ENCODE data around the gene EEF1E1. TPM values are rescaled to one million over a fixed set of nuclear protein-coding genes. Genes with fewer than 3 reads are reported as not detected.

EEF1E1 gene
- total RNA-seq, 1 donor from 2014 or later: 15.9 TPM

DNA sequence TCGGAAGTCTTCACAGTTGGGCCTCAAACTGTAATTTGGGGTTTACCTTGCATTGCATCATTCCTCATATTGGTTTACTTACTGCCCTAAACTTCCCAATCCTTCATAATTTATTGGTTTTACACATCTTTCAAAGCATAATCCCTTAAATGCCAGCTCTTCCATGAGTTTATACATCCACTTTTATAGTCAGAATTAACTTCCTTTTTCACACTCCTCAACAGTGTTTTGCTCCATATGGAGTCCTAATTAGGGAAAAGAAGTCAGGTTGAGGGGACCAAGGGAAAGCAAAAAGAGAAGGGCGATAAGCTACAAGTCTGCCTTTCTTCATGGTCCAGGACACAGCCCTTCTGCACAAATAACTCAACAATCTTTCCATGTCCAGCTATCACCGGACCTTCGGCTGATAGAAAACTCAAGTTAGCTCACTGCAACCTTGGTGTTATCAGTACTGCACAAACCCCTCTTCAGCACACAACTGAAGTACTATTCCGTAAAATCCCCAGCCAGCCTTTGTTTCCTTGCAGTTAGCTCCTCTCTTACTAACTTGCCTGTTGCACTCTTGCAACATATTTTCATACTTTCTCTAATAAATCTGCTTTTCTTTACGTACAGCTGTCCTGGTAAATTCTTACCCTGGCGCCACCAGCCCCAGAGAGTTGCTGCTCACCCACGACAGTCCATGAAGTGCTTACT, 2.0 kb downstream of the EEF1E1 start:
- intact Hi-C loops (cut with DNase I): loop anchor here (5.0 kb wide), 1 partner anchor 33 kb away; no protein-coding TSS in a partner anchor
- no peak for DNase-seq (ENCODE audit: low spot score)

DNA sequence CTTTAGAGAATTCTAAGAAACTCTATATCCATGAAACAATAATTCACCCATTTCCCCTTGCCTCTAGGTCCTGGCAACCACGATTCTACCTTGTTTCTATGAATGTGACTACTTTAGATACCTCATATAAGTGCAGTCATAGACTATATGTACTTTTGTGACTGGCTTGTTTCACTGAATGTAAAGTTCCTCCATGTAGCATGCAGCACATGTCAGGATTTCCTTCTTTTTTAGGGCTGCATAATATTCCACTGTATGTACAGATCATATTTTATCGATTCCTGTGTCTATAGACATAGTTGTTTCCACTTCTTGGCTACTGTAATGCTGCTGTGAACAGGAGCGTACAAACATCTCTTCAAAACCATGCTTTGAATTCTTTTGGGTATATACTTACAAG, 11.7 kb downstream of the EEF1E1 start:
- intact Hi-C loops (cut with DNase I): no loop called here
- no peak for DNase-seq (ENCODE audit: low spot score)

DNA sequence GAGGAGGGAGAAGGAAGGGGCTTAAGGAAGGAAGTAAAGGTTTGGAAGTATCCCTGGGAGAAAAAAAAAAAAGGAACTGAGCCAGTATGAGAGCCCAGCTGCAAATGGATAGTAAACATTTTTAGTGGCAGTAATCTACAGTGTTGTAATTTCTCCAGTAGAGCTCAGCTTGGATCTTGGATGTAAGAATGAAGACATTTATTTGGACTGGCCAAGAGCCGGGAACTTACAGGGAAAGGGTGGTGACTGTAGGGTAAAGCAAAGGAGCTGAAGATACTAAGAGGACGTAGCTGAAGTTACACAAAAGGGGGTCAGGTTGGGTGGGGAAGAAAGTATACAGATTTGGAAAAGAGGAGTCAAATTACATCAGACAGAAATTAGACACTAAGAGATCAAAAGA, 13.5 kb downstream of the EEF1E1 start:
- DNase-seq (ENCODE audit: low spot score): no peak
- intact Hi-C loops (cut with DNase I): loop anchor here (10.0 kb wide), 1 partner anchor 346 kb away; the partner anchor contains the start of gene SLC35B3

DNA sequence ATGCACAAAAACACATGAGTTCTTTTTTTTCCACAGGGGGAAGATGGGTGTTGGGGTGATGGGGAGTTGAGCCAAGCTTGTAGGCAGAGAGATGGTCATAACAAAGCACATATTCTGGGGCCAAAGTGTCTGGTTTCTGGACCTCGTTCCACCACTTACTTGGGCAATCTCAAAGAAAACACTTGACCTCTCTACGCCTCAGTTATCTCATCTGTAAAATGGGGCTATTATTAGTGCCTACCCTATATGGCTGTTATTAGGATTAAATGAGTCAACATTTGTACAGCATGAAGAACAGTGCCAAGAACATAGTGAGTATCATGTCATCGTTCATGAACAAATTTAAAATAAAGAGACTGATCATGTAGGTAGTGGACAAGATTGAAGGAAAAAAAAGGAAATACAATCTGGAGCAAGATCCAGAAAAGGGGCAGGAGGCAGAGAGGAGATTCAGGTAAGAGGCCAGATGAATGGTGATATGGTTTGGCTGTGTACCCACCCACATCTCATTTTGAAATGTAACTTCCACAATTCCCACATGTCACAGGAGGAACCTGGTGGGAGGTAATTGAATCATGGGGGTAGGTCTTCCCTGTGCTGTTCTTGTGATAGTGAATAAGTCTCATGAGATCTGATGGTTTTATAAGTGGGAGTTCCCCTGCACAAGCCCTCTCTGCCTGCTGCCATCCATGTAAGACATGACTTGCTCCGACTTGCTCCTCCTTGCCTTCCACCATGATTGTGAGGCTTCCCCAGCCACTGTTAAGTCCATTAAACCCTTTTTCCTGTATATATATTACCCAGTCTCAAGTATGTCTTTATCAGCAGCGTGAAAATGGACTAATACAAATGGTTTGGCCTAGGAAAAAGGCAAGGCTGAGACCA, 14.2 kb downstream of the EEF1E1 start:
- intact Hi-C loops (cut with DNase I): loop anchor here (10.0 kb wide), 1 partner anchor 347 kb away; the partner anchor contains the start of gene SLC35B3
- DNase-seq (ENCODE audit: low spot score): no peak

DNA sequence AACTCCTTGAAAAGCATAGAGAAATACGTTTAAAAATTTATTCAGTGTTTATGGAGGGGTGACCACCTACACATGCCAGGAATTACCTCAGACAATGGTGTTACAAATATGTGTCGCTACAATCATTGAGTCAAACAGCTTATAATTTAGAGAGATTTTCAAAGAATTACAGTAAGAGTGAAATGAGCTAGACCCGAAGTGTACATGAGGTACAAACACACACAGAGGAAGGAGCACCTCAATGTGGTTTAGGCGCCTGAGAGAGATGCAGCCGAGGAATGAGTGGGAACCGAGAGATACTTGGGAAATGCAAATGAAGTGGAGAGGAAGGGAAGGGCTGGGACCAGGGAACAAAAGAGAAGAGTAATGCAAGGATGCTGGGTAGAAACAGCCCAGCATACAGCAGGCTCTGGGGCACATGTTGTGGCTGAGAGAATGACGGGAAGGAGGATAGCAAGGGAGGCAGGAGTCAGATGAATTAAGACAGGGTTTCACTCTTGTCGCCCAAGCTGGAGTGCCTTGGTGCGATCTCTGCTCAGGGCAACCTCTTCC, 15.5 kb downstream of the EEF1E1 start:
- intact Hi-C loops (cut with DNase I): loop anchor here (10.0 kb wide), 1 partner anchor 348 kb away; the partner anchor contains the start of gene SLC35B3
- DNase-seq (ENCODE audit: low spot score): no peak

DNA sequence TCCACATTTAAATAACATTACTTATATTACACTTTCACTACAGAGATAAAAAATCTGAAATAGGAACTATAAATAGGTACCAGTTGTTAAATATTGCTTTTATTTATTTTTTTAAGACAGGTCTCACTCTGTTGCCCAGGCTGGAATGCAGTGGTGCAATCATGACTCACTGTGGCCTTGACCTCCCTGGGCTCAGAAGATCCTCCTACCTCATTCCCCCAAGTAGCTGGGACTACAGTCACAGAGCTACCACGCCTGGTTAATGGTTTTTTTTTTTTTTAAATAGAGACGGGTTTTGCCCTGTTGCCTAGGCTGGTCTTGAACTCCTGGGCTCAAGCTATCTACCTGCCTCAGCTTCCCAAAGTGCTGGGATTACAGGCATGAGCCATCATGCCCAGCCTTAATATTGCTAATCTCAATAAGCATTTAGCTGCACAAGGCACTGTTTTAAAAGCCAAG, 17.3 kb downstream of the EEF1E1 start:
- no peak for DNase-seq (ENCODE audit: low spot score)
- intact Hi-C loops (cut with DNase I): loop anchor here (10.0 kb wide), 1 partner anchor 350 kb away; the partner anchor contains the start of gene SLC35B3

DNA sequence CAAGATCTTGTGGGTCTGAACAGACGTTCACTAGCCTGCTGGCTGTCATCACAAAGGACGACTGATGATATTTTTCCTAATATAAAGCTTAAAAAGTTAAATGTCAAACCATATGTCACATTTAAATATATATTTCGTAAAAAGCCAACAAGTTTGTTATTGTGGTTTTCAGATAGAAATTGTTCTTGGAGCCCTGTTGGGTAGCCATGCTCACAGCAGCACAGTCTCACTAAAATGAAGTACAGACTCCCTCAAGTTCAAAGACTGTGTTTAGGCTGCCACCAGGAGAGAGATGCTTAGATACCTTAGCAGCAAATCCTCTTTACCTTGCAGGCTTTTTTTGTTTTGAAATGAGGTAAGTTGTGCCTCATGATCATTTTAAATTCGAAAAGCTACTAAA, 17.8 kb downstream of the EEF1E1 start:
- intact Hi-C loops (cut with DNase I): loop anchor here (10.0 kb wide), 1 partner anchor 350 kb away; the partner anchor contains the start of gene SLC35B3
- DNase-seq (ENCODE audit: low spot score): no peak

DNA sequence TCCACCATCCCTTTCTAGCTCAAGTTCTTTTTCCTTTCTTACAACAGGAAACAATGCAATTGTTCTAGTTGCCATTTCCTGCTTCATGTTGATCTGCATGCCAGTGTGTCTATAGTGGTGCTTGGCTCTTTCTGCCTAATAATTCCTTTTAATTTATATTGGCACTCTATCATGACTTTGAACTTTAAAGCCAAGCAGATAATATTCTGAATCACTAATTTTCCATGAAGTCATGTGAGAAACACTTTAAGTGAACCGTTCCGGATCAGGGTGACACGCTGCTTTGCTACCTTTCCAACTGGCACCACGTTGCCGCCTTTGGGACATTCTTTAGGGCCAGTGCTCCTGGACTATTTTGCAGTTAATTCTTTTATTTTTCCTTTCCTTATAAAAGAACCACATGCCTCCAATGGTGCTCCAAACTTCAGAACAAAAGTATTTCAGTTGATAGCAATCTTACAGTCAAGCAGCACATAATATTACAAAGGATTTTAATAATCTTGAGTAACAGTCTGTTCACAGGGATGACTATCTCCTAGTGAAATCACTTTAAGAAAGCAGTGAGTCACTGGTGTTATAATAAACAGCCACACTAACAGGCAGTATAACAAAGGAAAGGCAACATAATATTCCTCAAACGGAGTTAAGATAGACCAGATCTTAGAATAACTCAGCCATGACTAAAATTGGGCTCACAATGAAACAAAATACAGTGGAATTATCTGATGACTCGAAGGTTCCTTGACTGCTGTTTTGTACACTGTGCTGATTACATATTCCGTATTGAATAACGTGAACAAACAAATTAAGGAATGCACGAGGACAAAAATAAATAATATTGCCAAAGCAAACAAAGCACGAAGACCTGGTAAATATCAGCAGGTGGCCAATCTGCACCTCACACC, 19.1 kb downstream of the EEF1E1 start:
- intact Hi-C loops (cut with DNase I): loop anchor here (10.0 kb wide), 1 partner anchor 352 kb away; the partner anchor contains the start of gene SLC35B3
- DNase-seq (ENCODE audit: low spot score): no peak

DNA sequence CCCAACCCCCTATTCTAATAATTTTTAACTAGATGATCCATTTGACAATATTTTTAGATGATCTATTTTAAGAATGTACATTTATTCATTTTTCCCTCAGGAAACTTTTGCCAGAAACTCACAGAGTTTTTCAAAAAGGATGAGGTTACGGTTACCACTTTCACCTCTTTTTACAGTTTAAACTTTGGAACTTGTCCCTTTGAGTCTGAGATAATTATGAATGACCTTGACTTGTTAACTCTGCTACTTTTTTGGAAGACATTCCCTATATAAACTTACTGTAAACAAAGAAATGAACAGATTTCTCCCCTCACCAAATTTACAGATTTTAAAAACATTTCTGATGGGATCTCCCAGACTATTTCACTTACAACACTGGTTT, 19.8 kb downstream of the EEF1E1 start:
- DNase-seq (ENCODE audit: low spot score): no peak
- intact Hi-C loops (cut with DNase I): loop anchor here (10.0 kb wide), 1 partner anchor 352 kb away; the partner anchor contains the start of gene SLC35B3

DNA sequence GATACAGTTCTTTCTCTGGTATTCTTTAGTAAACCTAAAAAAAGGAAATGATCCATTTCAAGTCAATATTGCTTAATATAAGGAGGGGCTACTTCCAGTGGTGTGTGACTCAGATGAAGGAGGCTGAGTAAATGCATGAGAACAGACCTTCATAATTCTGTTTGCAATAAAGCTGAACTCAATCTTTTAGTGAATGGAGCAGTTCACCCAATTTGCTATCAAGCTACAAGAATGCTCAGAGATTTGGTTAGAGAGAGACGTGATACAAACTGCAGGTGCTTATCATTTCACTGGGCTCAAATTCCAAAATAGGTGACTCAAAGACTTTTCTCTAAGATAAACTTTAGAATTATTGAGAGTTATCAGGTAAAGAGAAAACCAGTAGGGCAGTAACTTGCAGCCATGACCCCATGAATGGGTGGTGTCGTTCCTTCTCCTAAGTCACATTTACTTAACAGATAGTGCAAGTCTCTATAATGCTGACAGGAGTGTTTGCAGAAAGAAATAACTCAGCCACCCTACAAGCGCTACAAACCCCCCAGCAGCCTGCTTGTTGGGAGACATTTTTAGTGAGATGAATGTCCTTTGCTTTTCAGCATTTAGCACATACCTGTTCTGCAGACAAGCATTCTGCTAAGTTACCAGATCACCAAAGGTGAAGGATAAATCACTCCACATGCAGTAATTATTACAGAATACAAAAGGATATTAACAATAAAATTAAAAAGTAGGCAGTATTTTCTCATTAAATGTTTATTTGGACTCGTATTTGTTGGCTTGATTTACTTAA, 21.8 kb downstream of the EEF1E1 start:
- intact Hi-C loops (cut with DNase I): loop anchor here (10.0 kb wide), 1 partner anchor 354 kb away; the partner anchor contains the start of gene SLC35B3
- no peak for DNase-seq (ENCODE audit: low spot score)

DNA sequence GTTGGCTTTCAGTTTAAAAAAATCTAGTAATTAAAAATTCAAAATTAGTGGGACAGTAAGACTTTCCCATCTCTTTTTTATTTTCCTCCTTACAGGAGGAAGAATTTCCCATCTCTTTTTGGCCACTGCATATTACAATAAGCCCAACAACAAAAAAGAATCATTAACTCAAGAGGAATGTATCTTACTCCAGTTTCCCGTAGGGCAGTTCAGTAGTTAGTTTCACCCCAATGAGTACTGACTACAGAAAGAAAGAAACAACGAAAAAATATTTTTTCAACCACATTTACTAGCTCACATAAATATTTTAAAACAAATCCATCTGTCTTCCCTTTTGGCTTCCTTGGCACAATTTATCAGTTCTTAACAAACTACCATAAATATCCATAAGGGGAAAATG, 23.2 kb downstream of the EEF1E1 start:
- intact Hi-C loops (cut with DNase I): no loop called here
- DNase-seq (ENCODE audit: low spot score): no peak

DNA sequence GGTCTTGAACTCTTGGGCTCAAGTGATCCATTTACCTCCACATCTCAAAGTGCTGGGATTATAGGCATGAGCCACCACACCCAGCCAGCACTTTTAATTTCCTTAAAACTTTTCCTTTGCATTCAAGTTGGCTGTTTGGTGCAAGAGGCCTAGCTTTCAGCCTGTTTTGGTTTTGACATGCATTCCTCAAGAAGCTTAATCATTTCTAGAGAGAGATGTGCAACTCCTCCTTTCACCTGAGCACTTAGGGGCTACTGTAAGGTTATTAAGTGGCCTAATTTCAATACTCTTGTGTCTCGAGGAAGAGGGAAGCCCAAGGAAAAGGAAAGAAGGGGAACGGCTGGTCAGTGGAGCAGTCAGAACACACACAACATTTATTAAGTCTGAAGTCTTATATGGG, 24.4 kb downstream of the EEF1E1 start:
- intact Hi-C loops (cut with DNase I): no loop called here
- no peak for DNase-seq (ENCODE audit: low spot score)

DNA sequence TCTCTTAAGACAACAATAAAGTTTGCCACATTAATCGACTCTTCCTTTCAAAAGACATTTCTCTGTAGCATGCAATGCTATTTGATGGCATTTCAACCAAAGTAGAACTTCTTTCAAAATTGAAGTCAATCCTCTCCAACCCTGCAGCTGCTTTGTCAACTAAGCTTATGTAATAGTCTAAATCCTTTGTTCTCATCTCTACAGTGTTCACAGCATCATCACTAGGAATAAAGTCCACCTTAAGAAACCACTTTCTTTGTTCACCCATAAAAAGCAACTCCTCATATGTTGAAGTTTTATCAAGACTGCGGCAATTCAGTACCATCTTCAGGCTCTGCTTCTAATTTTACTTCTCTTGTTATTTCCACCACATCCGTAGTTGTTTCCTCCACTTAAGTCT, 26.6 kb downstream of the EEF1E1 start:
- no peak for DNase-seq (ENCODE audit: low spot score)
- intact Hi-C loops (cut with DNase I): no loop called here

DNA sequence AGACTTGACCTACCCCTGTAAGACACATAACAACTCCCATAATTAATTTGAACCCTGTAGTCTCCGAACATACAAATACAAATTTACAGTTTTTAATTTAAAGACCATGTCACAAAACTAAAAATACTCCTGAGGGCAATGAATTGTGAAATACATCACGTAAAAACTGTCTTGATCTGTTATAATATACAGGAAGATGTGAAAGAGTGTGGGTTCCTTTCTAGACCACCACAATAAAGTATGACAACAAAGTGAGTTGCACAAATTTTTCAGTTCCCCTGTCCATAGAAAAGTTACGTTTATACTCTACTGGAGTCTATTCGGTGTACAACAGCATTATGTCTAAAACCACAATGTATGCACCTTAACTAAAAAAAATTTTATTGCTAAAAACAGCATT, 27.2 kb downstream of the EEF1E1 start:
- no peak for DNase-seq (ENCODE audit: low spot score)
- intact Hi-C loops (cut with DNase I): no loop called here

DNA sequence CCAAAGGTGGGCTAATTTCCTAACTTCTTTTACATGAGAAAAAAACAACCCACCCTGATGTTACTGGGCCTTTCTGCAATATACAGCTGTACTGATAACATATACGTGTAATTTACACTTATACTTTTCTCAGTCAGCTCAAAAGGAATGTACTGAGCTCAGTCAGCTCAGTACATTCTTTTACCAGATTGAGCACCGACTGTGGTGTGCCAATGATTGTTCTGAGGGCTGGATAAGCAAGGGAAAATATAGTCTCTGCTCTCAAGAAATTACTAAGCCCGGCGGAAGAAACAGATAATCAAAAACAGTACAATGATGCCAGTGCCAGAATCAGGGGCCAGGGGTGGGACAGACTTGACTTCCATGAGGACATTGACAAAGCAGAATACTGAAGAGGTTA, 28.1 kb downstream of the EEF1E1 start:
- intact Hi-C loops (cut with DNase I): no loop called here
- no peak for DNase-seq (ENCODE audit: low spot score)

DNA sequence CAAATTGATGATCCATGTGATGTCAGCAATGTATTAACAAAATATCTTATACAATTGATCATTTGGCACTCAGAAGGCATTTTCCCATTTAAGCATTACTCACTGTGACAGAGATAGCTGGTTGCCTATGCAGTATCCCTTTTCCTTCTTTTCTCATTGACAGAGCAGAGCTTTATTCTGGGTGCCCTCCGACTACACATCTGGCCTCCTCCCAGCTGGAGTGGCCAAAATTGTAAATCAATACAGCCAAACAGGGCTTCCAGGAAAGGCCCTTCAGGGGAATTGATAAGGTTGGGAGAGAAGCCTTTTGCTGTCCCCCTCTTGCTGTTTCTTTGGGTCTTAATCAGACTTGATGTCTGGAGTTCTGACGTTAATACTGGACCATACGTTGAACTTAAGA, 28.6 kb downstream of the EEF1E1 start:
- no peak for DNase-seq (ENCODE audit: low spot score)
- intact Hi-C loops (cut with DNase I): no loop called here

DNA sequence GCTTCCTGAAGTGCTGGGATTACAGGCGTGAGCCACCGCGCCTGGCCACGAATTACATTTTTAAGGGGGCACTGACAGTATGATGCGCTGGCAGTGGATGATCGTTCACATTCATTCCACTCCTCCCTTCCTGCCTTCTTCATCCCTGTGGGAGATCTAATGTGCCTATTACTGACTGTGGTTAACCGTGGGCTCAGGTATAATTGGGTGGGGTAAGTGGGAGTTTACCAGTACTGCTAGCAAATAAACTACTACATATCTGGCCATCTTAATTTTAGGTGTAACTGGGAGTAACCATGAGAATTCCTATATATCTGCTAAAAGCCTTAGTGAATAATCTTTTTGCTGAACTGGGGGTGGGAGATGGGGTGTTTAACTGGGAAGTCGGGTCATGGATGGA, 31.6 kb downstream of the EEF1E1 start:
- no peak for DNase-seq (ENCODE audit: low spot score)
- intact Hi-C loops (cut with DNase I): no loop called here

DNA sequence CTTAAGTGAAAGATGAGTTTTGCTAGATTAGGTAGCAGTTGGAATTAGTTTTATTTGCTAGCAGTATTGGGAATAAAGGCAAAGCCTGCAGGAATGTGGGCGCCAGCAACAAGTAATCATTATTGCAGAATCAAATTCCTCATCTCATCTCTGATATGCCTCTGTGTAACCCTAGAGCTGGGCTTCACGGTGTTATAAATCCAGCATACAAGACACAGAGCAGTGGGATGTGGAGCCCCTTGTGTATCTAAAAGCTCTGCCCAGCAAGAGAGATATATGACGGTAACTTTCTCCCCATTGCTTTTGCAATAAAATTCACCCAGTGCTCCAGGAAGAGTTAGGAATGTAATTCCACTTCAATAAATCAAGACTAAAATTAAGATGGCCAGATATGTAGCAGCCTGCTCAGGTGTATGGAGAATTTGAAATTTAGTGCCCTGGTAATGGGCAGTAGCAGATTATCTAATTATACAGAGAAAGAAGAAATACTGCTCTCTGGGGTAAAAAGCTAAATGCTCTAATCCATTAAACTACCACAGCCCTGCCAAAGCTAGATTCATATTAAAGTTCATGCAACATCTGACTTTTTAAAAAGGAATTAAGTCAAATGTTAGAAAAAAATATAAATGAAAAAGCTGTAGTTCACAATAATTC, 32.6 kb downstream of the EEF1E1 start:
- intact Hi-C loops (cut with DNase I): loop anchor here (5.0 kb wide), 1 partner anchor 33 kb away; the partner anchor contains the start of gene EEF1E1

More for the DNA sequence above, 32.6 kb downstream of the EEF1E1 start:
- DNase-seq (ENCODE audit: low spot score): no peak

Data from cardiac septum (tissue), 1 donor.